Measurements from ENCODE around the gene RAB20. TPM values are rescaled to one million over a fixed set of nuclear protein-coding genes. Genes with fewer than 3 reads are reported as not detected.

The RAB20 gene
- total and polyA plus RNA-seq, 2 of the 8 experiments (the other 6 are each of a cell fraction or from before 2014, with no cell fraction given): 14.8 to 27.9 TPM

DNA sequence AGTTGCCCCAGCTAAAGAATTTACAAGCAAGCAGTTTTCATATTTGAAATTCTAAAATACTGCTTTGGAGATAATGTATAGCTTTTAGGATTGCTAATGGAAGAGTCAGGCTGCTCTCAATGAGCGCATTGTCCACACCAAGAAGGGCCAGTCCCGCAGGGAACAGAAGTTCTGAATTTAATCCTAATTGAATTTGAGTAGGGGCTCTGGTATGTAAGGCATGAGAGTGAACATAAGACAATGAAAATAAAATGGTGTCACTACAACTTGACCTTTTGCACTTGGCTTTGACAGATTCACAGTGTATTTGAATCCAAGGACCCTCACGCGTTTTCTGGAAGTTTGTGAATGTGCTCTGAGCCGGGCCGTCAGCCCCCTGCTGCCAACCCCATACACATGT lies 32.6 kb downstream of the RAB20 start:
- Histone ChIP-seq H4K91ac (replicated peaks; ENCODE audit: insufficient read length, low read length) (no peak overlapping the region), H2BK20ac (ENCODE audit: low read length) (no peak overlapping the region), H3K79me1 (ENCODE audit: low read depth, low read length) (0 out of 2 replicates have a peak, but pooled peaks cover 5% of the 10 kb centered on the region), H3K9ac (replicated peaks in 1 of 4; ENCODE audit: extremely low read depth in 1 of 4, low read depth in 3 of 4, low read length in 3 of 4) (no peak overlapping the region), H2BK5ac (ENCODE audit: low read depth, low read length) (no peak overlapping the region), H3K36me3 (ENCODE audit: control insufficient read depth in 2 of 4, insufficient read depth in 4 of 4, low read length in 3 of 4) (no peaks in the 10 kb centered on the region), H4K8ac (ENCODE audit: extremely low read depth, insufficient read depth, low read length) (no peak overlapping the region), H4K20me1 (replicated peaks in 1 of 2; ENCODE audit: control insufficient read depth in 1 of 2, insufficient read depth in 2 of 2, low read length in 2 of 2) (peaks cover 1 to 2% of the 10 kb centered on the region in 2 experiments), H2AK5ac (ENCODE audit: low read depth, low read length) (no peak overlapping the region), H4K5ac (ENCODE audit: insufficient read length, low read depth, low read length) (no peak overlapping the region), H3K27ac (ENCODE audit: low read depth, low read length) (no peak overlapping the region), H2BK15ac (ENCODE audit: low read length) (no peak overlapping the region), H3K56ac (replicated peaks; ENCODE audit: insufficient read length, low read depth, low read length) (no peak overlapping the region), H3K9me3 (ENCODE audit: insufficient read depth in 2 of 2, low read depth in 1 of 2, low read length in 1 of 2) (peaks cover 0 to 3% of the 10 kb centered on the region in 2 experiments; a peak in 1 of 4 replicates), H3K4me2 (ENCODE audit: insufficient read depth in 1 of 2, low read depth in 2 of 2, low read length in 2 of 2) (no peak overlapping the region), H3K27me3 (replicated peaks in 1 of 4; ENCODE audit: control insufficient read depth in 3 of 4, extremely low read depth in 1 of 4, insufficient read depth in 3 of 4, low read length in 3 of 4) (no peaks in the 10 kb centered on the region), H2BK120ac (replicated peaks; ENCODE audit: low read depth, low read length) (no peak overlapping the region), H3K23ac (ENCODE audit: insufficient read length) (no peak overlapping the region), H3K23me2 (ENCODE audit: low read depth, low read length) (no peaks in the 10 kb centered on the region; the same call in 1 of the 2 replicates), H3K4me3 (ENCODE audit: extremely low read depth in 1 of 4, insufficient read depth in 2 of 4, low read depth in 3 of 4, low read length in 4 of 4) (no peak overlapping the region), H3K14ac (ENCODE audit: insufficient read length) (no peak overlapping the region), H3K4ac (replicated peaks; ENCODE audit: insufficient read length, low read depth, low read length) (no peak overlapping the region), H3K4me1 (replicated peaks in 1 of 4; ENCODE audit: control insufficient read depth in 3 of 4, insufficient read depth in 4 of 4, low read length in 3 of 4) (peaks cover 2 to 29% (median 16%) of the 10 kb centered on the region in 4 experiments), H2BK12ac (ENCODE audit: low read depth, low read length) (no peak overlapping the region), H2AFZ (ENCODE audit: low read length) (no peak overlapping the region), H3K79me2 (ENCODE audit: control insufficient read depth in 1 of 2, insufficient read depth in 2 of 2, low read length in 2 of 2) (peaks cover 0 to 12% of the 10 kb centered on the region in 2 experiments; a peak in 1 of 4 replicates), H3K18ac (ENCODE audit: extremely low read depth, low read length) (no peak overlapping the region)
- DNase-seq (ENCODE audit: low read depth in 1 of 2, low spot score in 2 of 2) (no peak), FAIRE-seq (no peak)
- 77% methylated on average over 6 of the region's 6 CpGs; no CpG with 5 or more reads in 1 of the 2 experiments for WGBS, 2 experiments (ENCODE audit: extremely low coverage in 1 of 2, insufficient coverage in 1 of 2, insufficient read length in 1 of 2, insufficient replicate concordance in 2 of 2, low coverage in 1 of 2, low lambda C conversion rate in 2 of 2, missing lambda C conversion rate in 1 of 2)
- TF ChIP-seq JUND (IDR thresholded peaks at IDR 0.05; ENCODE audit: low read length) (no peak), CBX5 (IDR thresholded peaks at IDR 0.05; ENCODE audit: low read depth, low read length) (no peak), HDAC2 (IDR thresholded peaks at IDR 0.05; ENCODE audit: borderline replicate concordance in 1 of 2, low read depth in 2 of 2, low read length in 2 of 2) (no peak), KDM4A (IDR thresholded peaks at IDR 0.05; ENCODE audit: low read depth, low read length, severe bottlenecking) (no peak), SP2 (IDR thresholded peaks at IDR 0.05; ENCODE audit: low read length) (no peak), TBP (IDR thresholded peaks at IDR 0.05; ENCODE audit: low read depth, low read length) (no peak), JUN (IDR thresholded peaks at IDR 0.05; ENCODE audit: low read depth, low read length) (no peak), SIRT6 (IDR thresholded peaks at IDR 0.05; ENCODE audit: low read length) (no peak)
- TF ChIP-seq, protein P1, sequence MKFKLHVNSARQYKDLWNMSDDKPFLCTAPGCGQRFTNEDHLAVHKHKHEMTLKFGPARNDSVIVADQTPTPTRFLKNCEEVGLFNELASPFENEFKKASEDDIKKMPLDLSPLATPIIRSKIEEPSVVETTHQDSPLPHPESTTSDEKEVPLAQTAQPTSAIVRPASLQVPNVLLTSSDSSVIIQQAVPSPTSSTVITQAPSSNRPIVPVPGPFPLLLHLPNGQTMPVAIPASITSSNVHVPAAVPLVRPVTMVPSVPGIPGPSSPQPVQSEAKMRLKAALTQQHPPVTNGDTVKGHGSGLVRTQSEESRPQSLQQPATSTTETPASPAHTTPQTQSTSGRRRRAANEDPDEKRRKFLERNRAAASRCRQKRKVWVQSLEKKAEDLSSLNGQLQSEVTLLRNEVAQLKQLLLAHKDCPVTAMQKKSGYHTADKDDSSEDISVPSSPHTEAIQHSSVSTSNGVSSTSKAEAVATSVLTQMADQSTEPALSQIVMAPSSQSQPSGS (IDR thresholded peaks at IDR 0.05; ENCODE audit: low read length): no peak
- ChIA-PET POLR2A (ENCODE audit: partially characterized antibody) (no interaction called here), CTCF (ENCODE audit: partially characterized antibody) (interaction anchor here (1.0 to 2.0 kb wide), 3 partner anchors 17 to 42 kb away, joined by 3 to 7 read pairs (median 5); no protein-coding TSS in a partner anchor)
